SK-N-MC (cell line): Measurements from ENCODE around the gene GH2.
"Not testable (repeated sequence)": the region's sequence is repeated elsewhere in the genome, so short reads cannot be mapped to it uniquely, and the experiment has no call there.

ENCODE experiments used
- EZH2 ChIP-seq: fragments of 200-600 bp; sonication (generic); IDR thresholded peaks from one replicate; pipeline ENCODE4 v1.6.1; 2017; ENCODE audit warnings: antibody characterized with exemption
- POLR2AphosphoS5 ChIP-seq: IDR thresholded peaks from 2 replicates; pipeline ENCODE4 v1.6.1; 2012; ENCODE audit warnings: mild to moderate bottlenecking, low read depth, low read length, borderline replicate concordance

DNA sequence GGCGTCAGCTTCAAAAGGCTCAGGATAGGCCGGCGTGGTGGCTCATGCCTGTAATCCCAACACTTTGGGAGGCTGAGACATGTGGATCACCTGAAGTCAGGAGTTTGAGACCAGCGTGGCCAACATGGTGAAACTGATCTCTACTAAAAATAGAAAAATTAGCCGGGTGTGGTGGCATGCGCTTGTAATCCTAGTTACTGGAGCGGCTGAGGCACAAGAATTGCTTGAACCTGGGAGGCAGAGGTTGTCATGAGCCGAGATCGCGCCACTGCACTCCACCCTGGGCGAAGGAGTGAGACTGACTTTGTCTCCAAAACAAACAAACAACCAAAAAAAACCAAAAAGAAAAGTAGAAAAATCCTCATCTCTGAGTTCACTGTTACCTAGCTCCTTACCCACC, 3.4 kb upstream of the GH2 start:
- TF ChIP-seq EZH2, POLR2AphosphoS5: not testable (repeated sequence)
